Body of pancreas (tissue), 4 donors: ENCODE data around the gene ASXL1. TPM values are rescaled to one million over a fixed set of nuclear protein-coding genes. Genes with fewer than 3 reads are reported as not detected.
A peak's percentile ranks its signal among the peaks of the same experiment; 100 is the strongest.

Experiments
- ATAC-seq: fragments of 150-250 bp; one replicate; pipeline ENCODE4 v1.9.1; 2016
- DNase-seq, 4 donors: peaks; one replicate each; pipeline ENCODE4 v3.0.0-alpha.2; 2019
- H3K27ac ChIP-seq, 4 donors: fragments of 200-600 bp; sonication (generic); 1 replicate in 3 of 4; 2 replicates in 1 of 4; pipeline versions ENCODE4 v1.5.1 to v1.6.1; 2016 to 2019; ENCODE audit warnings: mild to moderate bottlenecking in 1 of 4, mixed read lengths in 1 of 4, moderate library complexity in 1 of 4
- H3K27me3 ChIP-seq, 2 donors: fragments of 200-600 bp; sonication (generic); one replicate each; pipeline ENCODE4 v1.6.0; 2016; ENCODE audit warnings: mild to moderate bottlenecking in 1 of 2
- H3K36me3 ChIP-seq, 2 donors: fragments of 200-600 bp; sonication (generic); replicated peaks in 1 of 2; 2 replicates each; pipeline ENCODE4 v1.5.1; 2016; ENCODE audit warnings: low read depth in 2 of 2; ENCODE audit not compliant: insufficient read depth in 1 of 2
- H3K4me1 ChIP-seq: fragments of 200-600 bp; sonication (generic); one replicate; pipeline ENCODE4 v1.6.0; 2016
- H3K4me3 ChIP-seq, 2 donors: fragments of 200-600 bp; sonication (generic); 1 replicate in 1 of 2; 2 replicates in 1 of 2; pipeline ENCODE4 v1.5.1; 2016 to 2019
- H3K9me3 ChIP-seq, 3 donors: fragments of 200-600 bp; sonication (generic); 1 replicate in 2 of 3; 2 replicates in 1 of 3; pipeline ENCODE4 v1.5.1; 2016
- POLR2A ChIP-seq, 3 donors: fragments of 450-650 bp; IDR thresholded peaks; one replicate each; pipeline ENCODE4 v1.6.1; 2016; ENCODE audit warnings: antibody characterized with exemption in 3 of 3, mild to moderate bottlenecking in 2 of 3
- WGBS, 2 donors: methylation state at CpG; one replicate each; pipeline ENCODE4 v1.1.5; 2017; 5-methylcytosine and 5-hydroxymethylcytosine counted together
- intact Hi-C: fragments of 100-400 bp; cut with DNase I; formaldehyde crosslinking; loops from one replicate; pipeline ENCODE4 v1.15.1; 2023
- total RNA-seq, 2 donors: library from RNA; depleted of rRNA; stranded (reverse); fragments of >200 nt; gene quantifications; one replicate each; pipeline ENCODE4 v1.1.0, GENCODE V29; 2016
- TF ChIP-seq, protein P1 (sequence below), 7 experiments: fragments of 450-650 bp in 4 of 7; fragments of 200-600 bp in 3 of 7; sonication (generic) in 3 of 7; IDR thresholded peaks; one replicate each; pipeline ENCODE4 v1.5.1; 2016 to 2019; ENCODE audit warnings: antibody characterized with exemption in 7 of 7

ASXL1 gene
- total RNA-seq, 2 donors from 2014 or later = 57.9 to 102 TPM

DNA sequence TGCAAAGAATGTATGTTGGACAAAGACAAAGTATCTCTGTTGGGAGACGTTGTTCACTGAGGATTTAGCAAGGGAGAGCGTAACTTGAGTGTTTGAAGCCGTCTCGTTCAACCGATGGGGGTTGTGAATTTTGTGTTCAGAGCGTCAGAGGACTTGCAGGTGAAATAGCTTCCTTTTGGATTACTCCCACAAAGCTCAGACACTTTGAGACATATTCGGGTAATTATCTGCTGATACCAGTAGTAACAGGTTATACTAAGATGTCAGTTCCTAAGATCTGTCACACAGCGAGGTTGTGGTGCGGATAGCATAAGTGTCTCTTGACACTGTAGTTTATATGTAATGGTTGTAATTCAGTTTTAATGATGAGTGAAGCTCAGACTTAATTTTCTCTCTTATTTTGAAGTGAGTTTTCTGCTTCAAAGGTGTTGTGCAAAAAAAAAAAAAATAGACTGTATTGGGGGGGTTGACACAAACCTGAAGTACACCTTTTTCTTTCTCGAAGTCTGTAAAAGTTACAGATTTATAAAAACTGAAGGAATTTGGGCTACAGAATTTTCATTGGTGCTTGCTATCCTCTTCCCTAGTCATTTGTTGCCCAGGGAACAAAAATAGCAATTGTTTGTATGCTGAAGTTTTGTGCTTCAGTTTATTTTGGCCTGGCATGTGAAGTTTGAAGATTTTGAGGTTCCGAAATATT is 1.7 kb downstream of the ASXL1 start:
- DNase-seq = no peak
- Histone ChIP-seq H3K27me3 (no peaks in the 10 kb centered on the region), H3K4me1 (peaks cover 76% of the 10 kb centered on the region), H3K27ac (peak overlapping the region; percentile 96 to 98 (median 97)), H3K36me3 (no peaks in the 10 kb centered on the region), H3K4me3 (peak overlapping the region; percentile 73 to 89), H3K9me3 (no peaks in the 10 kb centered on the region)
- TF ChIP-seq, protein P1, sequence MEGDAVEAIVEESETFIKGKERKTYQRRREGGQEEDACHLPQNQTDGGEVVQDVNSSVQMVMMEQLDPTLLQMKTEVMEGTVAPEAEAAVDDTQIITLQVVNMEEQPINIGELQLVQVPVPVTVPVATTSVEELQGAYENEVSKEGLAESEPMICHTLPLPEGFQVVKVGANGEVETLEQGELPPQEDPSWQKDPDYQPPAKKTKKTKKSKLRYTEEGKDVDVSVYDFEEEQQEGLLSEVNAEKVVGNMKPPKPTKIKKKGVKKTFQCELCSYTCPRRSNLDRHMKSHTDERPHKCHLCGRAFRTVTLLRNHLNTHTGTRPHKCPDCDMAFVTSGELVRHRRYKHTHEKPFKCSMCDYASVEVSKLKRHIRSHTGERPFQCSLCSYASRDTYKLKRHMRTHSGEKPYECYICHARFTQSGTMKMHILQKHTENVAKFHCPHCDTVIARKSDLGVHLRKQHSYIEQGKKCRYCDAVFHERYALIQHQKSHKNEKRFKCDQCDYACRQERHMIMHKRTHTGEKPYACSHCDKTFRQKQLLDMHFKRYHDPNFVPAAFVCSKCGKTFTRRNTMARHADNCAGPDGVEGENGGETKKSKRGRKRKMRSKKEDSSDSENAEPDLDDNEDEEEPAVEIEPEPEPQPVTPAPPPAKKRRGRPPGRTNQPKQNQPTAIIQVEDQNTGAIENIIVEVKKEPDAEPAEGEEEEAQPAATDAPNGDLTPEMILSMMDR (IDR thresholded peaks at IDR 0.05) = no peak
- no peak for TF ChIP-seq POLR2A (IDR thresholded peaks at IDR 0.05)
- no peak for ATAC-seq
- 5 to 6% methylated on average over 11 of the region's 11 CpGs for WGBS, 2 donors
- intact Hi-C loops = loop anchor here (10.0 kb wide), 1 partner anchor 105 kb away; no protein-coding TSS in a partner anchor

DNA sequence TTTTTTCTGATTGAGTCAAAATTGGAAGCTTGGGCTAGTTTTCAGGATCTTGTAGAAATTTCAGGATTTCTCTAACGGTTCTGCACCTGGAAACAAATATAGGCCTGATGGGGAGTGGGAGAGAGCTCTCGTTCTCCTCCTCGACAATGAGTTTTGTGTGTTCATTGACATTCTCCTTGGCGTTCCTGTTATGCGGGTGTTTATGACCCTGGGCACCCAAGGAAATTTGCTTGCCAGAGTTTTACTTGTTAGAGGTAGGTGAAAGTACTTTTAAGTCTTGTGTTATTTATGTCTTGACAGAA is 2.2 kb downstream of the ASXL1 start:
- no peaks in the 10 kb centered on the region for H3K27me3 ChIP-seq
- H3K9me3 ChIP-seq = no peaks in the 10 kb centered on the region
- ATAC-seq (no peak), DNase-seq (no peak)
- peak overlapping the region in 1 of 2 donors; percentile 89 for H3K4me3 ChIP-seq
- intact Hi-C loops = loop anchor here (10.0 kb wide), 1 partner anchor 105 kb away; no protein-coding TSS in a partner anchor
- WGBS, 2 donors = 5 to 10% methylated on average over 5 of the region's 5 CpGs
- no peaks in the 10 kb centered on the region for H3K36me3 ChIP-seq
- H3K27ac ChIP-seq = peak overlapping the region in 3 of 4 donors; percentile 31 to 97 (median 97)
- peaks cover 76% of the 10 kb centered on the region for H3K4me1 ChIP-seq
- TF ChIP-seq, protein P1 (IDR thresholded peaks at IDR 0.05) = no peak
- TF ChIP-seq POLR2A (IDR thresholded peaks at IDR 0.05) = no peak

DNA sequence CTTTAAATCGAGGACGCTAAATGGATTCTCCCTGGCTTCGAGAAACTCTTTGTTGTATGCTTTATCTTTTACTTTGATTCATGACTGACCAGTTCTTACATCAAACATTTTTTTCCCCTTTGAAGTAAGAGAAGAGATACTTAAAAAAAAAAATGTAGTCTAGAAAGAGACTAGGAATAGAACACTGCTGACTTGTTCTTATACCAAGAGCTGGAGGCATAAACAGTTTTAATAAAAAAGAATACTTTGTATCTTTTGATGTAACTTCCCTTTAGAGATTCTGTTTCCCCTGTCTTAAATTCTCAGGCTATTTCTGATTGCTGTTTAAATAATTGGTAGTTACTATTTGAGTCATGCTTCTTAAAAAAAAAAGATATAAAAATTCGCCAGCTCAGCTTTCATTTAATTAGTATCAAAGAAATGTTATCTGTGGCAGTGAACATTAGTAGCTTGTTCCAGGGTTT is 4.8 kb downstream of the ASXL1 start:
- no peak for DNase-seq
- TF ChIP-seq, protein P1 (IDR thresholded peaks at IDR 0.05) = no peak
- TF ChIP-seq POLR2A (IDR thresholded peaks at IDR 0.05) = no peak
- Histone ChIP-seq H3K4me3 (no peak overlapping the region), H3K4me1 (peaks cover 82% of the 10 kb centered on the region), H3K27me3 (no peaks in the 10 kb centered on the region), H3K9me3 (no peaks in the 10 kb centered on the region), H3K36me3 (no peaks in the 10 kb centered on the region), H3K27ac (peak overlapping the region in 2 of 4 donors; percentile 24 to 46)
- WGBS, 2 donors = 4 to 12% methylated on average over 4 of the region's 4 CpGs
- intact Hi-C loops = loop anchor here (10.0 kb wide), 1 partner anchor 102 kb away; no protein-coding TSS in a partner anchor
- ATAC-seq = no peak

DNA sequence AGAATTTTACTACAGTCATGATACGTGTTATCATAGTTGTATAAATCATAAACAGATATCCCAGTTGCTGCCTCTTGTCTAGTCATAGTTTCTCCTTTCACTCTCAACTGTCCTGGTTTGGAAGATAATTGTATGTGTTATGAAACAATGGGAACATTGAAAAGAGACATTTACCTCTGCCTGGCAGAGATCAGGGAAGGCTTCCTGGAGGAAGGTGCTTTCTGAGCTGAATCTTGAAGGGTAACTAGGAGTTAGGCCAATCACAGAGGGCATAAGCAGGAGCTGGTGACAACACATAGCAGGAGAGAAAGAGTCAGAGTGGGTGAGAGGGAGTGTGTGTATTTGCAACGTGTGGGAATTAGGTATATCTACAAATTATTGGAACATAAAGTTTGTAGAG is 5.4 kb downstream of the ASXL1 start:
- Histone ChIP-seq H3K4me3 (no peak overlapping the region), H3K27ac (peak overlapping the region in 3 of 4 donors; percentile 24 to 46 (median 42)), H3K27me3 (no peaks in the 10 kb centered on the region), H3K4me1 (peaks cover 85% of the 10 kb centered on the region), H3K36me3 (no peaks in the 10 kb centered on the region), H3K9me3 (no peaks in the 10 kb centered on the region)
- intact Hi-C loops = loop anchor here (10.0 kb wide), 1 partner anchor 101 kb away; no protein-coding TSS in a partner anchor
- TF ChIP-seq, protein P1 (IDR thresholded peaks at IDR 0.05) = no peak
- no peak for TF ChIP-seq POLR2A (IDR thresholded peaks at IDR 0.05)
- DNase-seq = no peak
- WGBS, 2 donors = 34 to 38% methylated on average over 2 of the region's 2 CpGs
- ATAC-seq = no peak
